ENCODE measurements around the gene IL10RB.
"Not testable (repeated sequence)": the region's sequence is repeated elsewhere in the genome, so short reads cannot be mapped to it uniquely, and the experiment has no call there.

The IL10RB gene

DNA sequence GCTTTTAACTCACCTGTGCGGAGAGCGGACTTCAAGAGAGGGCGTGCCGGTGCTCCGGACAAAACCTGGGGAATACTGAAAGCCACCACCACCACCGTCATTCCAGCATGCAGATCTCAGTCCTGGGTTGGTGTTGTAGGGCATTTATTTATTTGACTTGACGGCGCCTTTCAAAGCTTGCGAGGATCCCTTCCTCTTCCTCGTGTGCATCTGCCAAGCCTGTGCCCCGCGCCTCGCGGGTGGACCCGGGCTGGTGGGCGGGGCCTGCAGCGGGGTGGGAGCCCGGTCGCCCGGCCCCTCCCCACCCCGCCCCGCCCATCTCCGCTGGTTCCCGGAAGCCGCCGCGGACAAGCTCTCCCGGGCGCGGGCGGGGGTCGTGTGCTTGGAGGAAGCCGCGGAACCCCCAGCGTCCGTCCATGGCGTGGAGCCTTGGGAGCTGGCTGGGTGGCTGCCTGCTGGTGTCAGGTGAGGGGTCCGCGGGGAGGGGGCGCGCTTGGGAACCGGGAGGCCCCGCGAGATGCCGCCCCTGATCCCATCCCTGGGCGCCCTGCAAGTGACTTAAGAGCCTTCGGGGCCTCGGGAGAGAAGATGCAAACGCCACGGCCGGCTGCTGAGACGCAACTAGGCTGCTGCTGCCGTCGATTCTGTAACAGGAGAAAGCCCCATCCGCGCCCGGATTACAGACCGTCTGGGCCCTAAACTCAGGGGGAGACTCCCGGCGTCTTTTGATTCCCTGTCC, at the start of gene IL10RB:
TSS of gene IL10RB (plus strand) at position 318 of the 739 bp plus-strand sequence. CDS start at position 417, 99 bp downstream.
- peak; percentile 64 for DNase-seq

DNA sequence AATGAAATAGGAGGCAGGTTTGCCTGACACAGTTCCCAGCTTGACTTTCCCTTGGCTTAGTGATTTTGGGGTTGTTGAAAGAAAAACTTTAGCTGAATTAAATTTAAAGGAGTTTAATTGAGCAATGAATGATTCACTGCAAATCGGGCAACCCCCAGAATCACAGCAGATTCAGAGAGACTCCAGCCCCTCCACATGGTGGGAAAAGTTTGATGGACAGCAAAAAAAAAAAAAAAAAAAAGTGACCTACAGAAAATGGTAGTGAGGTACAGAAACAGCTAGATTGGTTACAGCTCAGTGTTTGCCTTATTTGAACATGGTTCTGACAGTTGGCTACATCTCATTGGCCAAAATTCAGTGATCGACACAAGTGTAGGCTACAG, 49.0 kb upstream of the IL10RB start:
- no peak for DNase-seq

- DNase-seq, result no peak
Measured at GRCh38 chr21:33219300-33219699, 46.9 kb upstream of the IL10RB start.

DNA sequence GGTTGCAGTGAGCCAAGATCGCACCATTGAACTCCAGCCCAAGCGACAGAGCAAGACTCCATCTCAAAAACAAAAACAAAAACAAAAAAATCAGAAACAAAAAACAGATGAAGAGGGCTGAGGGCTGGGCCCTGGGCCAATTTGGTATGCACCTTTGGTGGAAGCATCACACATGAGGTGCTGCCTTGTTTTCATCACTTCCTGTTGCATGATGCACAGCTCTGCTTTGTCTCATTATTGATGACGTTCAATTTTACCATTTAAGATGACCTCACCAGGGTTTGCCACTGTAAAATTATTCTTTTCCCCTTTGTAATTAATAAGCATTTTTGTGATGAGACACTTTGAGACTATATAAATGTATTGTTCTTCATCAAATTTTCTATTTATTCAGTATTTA, 46.2 kb upstream of the IL10RB start:
- no peak for DNase-seq

DNA sequence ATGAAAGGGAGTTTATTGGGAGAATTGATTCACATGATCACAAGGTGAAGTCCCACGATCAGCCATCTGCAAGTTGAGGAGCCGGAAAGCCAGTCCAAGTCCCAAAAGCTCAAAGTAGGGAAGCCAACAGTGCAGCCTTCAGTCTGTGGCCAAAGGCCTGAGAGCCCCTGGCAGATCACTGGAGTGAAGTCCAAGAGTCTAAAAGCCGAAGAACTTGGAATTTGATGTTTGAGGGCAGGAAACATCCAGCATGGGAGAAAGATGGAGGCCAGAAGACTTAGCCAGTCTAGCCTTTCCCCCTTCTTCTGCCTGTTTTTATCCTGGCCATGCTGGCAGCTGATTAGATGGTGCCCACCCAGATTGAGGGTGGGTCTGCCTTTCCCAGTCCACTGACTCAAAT, 40.8 kb upstream of the IL10RB start:
- not testable (repeated sequence) for DNase-seq

DNA sequence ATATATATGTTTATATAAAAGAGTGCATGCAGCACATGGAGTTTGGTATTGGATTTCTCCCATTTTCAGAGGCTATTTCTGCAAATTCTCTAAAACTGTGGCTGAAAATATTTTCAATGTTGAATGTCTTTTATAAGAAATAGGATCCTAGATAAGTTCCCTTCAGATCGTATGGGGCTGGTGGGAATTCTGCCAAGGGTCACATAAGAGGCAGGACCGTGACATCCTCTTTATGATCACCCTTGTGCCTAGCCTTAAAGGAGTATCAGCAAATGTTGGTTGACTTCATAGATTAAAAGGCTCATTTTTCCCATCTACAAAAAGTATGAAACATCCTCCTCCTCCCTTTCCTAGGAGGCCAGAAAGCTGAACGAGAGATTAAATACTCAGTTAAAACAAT, 37.7 kb upstream of the IL10RB start:
- DNase-seq, result no peak

- no peak for DNase-seq
Measured at GRCh38 chr21:33229099-33229783, 36.9 kb upstream of the IL10RB start.

DNA sequence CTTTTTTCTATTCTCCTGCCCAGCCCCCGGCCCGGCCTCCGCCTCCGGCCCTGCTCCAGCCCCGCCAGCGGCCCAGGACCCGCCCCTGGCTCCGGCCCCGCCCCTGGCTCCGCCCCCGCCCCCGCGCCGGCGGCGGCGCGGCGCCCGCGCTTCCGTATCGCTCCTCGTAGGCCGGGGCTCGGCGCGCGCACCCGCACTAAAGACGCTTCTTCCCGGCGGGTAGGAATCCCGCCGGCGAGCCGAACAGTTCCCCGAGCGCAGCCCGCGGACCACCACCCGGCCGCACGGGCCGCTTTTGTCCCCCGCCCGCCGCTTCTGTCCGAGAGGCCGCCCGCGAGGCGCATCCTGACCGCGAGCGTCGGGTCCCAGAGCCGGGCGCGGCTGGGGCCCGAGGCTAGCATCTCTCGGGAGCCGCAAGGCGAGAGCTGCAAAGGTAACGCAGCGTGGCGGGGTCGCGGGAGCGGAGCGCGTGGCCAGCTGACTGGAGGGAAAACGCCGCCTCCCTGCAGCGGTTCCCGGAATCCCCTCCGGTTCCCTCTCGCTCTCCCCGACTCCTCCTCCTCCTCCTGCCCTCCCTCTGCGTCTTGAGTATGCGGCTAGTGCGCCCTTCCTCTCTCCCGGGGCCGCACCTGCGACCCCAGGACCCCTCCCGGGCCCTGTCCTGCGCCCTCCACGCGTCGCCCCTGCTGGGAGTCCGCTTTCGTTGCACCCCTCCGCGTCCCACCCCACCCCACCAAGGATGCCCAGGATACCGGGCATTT, 36.2 kb upstream of the IL10RB start, which contains the start of gene IFNAR2:
TSS of gene IFNAR2 (plus strand) at position 155 of the 761 bp plus-strand sequence. CDS start 11,985 bp downstream, outside the sequence.
- peak; percentile 72 for DNase-seq

DNA sequence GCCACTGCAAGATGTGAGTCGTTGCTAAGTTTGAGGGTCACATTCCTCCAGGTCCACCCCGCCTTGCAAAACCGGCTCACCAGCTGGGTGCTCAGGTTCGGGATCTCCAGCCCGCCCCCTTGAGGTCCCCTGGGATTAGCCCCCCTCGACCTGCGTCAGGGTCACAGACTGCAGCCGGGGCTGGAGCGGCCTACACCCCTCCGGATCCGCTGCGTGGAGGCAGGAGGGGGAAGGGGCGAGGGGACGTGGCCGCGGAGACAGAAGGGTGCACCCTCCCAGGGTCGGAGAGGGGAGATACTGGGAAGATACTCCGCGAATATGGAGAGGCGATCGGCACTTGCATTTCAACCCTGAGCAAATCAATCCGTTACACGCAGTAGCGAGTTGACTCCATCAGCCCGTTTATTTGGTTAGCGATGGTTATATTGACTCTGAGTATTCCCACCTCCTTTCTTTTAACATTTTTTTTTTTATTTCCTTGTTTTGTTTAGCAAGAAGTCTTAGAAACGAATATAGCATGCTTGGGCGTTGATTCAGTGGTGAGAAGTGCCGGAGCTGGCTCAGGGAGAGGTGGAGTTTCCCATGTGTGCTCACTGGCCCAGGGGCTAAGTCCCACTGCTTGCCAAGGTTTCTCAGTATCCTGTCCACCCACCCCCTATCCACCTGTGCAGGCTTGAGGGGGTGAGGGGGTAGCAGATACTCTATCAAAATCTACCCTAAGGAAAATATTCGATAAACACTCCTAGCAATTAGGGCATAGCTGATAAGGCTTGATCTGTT, 35.4 kb upstream of the IL10RB start:
- DNase-seq, result no peak

GRCh38 chr21:33231526-33231925, 34.6 kb upstream of the IL10RB start:
- no peak for DNase-seq

GRCh38 chr21:33232291-33233034, 33.7 kb upstream of the IL10RB start:
- no peak for DNase-seq

DNA sequence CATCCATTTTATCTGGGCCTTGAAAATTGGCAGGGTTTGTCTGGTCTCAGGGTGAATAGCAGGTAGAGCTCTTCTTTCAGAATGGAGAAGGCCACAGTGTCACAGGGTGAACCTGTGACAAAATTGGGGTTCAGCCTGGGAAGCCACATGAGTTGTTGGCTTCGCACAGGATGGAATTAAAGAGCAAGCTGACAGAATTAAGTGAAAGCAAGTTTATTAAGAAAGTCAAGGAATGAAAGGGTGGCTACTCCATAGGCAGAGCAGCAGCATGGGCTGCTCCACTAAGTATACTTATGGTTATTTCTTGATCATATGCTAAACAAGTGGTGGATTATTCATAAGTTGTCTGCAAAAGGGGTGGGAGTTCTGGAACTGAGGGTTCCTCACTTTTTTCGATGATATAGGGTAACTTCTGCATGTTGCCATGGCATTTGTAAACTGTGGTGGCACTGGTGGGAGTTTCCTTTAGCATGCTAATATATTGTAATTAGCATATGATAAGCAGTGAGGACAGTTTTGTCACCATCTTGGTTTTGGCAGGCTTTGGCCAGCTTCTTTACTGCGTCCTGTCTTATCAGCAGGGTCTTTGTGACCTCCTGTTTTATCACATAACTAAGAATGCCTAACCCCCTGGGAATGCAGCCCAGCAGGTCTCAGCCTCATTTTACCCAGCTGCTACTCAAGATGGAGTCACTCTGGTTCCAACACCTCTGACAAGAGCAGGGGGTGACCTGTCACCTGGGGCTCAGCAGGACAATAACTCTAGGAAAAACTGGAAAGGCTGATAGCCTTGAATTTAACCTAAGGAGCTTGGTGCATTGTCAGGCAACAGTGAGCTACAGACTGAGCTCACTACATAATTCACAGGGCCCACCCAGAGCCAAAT, 31.3 kb upstream of the IL10RB start:
- no peak for DNase-seq

DNA sequence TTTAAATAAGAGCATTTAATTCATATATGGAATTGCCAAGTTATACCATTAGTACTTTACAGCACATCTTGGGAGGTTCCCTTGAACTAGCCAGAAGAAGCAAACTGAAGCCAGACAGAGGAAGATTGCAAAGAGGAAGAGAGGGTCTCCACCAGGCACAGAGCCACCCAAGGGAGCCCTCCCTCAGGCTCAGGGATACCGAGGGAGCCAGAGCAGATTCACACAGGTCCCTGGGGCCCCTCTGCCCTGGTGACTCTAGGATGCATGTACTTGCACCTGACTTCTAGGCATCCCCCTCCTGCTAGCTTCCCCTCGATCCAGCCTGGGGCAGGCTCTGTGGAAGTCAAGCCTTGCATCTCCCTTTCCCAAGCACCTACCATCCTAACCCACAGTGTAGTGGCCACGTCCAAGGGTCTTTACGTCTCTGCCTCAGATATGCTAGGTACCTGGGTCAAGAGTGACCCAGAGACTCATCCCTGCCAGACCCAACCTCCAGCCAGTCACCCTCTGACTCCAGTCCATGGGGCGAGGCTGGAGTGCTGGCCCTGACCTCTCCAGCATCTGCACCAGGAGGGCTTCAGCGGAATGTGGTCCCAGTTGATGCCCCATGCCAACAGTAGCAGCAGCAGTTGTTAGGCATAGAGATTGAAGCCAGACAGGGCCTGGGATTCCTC, 30.0 kb upstream of the IL10RB start:
- no peak for DNase-seq

GRCh38 chr21:33236766-33237165, 29.4 kb upstream of the IL10RB start:
- DNase-seq, result no peak

DNA sequence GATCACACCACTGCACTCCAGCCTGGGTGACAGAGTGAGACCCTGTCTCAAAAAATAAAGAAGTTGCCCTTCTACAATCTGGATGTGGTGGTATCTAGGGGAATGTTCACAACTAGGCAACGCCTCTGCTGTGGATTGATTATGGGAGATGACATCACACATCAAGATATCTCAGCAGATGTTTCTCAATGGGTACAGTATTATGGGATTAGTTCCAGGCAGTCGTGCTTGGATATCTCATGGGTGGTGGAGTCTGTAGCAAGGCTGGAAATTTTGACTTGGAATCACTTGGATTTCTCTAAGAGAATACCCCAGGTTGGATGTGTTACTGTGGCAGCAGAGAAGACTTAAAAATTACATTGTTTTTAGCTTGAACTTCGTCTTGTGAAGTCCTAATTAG, 28.7 kb upstream of the IL10RB start:
- no peak for DNase-seq

DNA sequence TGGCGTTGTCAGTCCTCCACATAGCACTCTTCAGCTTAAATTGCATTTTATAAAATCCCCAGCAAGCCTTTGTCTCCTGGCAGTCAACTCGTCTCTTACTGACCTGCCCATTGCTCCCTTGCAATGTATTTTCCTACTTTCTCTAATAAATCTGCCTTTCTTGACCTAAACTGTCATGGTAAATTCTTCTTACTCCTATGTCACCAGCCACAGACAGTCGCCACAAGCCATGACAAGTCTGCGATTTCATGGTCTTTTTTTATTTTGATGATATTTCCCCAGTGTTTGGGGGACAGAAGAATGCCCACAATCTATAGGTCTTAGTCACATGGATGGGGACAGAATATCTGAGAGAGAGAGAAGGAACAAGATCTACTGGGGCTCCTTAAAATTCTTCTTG, 28.0 kb upstream of the IL10RB start:
- no peak for DNase-seq

DNA sequence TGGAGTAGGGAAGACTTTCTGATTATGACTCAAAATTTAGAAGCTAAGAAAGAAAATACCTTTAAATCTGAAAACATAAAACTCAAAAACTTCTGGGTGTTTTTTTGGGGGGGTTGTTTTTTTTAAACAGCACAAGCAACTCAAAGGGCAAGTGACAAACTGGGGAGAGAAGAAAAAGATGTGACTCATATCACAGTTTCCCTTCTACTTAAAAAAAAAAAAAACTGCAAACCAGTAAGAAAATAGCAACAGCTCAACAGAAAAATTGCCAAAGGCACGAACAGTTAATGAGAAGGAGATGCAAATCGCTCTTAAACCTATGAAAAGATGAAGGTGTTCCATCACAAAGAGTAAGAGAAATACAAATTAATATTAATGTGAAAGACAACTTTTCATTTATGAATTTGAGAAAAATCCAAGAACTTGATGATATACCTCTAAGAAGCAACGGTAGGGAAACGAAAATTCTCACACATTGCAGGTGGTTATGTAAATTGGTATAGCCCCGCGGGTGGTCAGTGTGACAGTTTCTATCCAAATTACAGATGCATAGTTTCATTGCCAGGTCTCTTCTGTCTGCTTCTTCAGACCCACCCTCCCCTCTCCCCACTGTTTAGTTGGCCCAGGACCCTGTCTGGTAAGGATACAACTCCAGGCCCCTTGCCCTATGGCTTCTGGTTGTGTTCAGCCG, 27.5 kb upstream of the IL10RB start:
- DNase-seq, result no peak

- not testable (repeated sequence) for DNase-seq
Measured at GRCh38 chr21:33239559-33240127, 26.5 kb upstream of the IL10RB start.

DNA sequence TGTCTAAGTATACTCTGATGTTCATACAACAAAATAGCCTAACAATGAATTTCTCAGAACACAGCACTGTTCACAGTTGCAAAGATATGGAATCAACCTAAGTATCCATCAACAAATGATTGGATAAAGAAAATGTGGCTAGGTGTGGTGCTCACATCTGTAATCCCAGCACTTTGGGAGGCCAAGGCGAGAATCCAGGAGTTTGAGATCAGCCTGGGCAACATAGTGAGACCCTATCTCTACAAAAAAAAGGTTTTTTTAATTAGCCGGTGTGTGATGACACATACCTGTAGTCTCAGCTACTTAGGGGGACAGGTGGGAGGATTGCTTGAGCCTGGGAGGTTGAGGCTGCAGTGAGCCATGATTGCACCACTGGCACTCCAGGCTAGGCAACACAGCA, 25.8 kb upstream of the IL10RB start:
- no peak for DNase-seq

All from activated T-cell treated with anti-CD3 and anti-CD28 coated beads for 4 hours (primary cell).